SK-N-SH treated with all-trans-retinoic acid at 6 μM for 48 hours (cell line): ENCODE data around the gene KCNC4.

Source experiments
- ZFP3 ChIP-seq: fragments of 250-450 bp; sonication (Bioruptor Pico); IDR thresholded peaks from 2 replicates; pipeline ENCODE4 v1.5.0; 2020; ENCODE audit warnings: mild to moderate bottlenecking, moderate library complexity
- ZFP30 ChIP-seq: fragments of 450-650 bp; formaldehyde crosslinking; IDR thresholded peaks from 2 replicates; pipeline ENCODE4 v1.5.0; 2022; ENCODE audit warnings: mild to moderate bottlenecking, moderate library complexity
- ZNF565 ChIP-seq: fragments of 450-650 bp; formaldehyde crosslinking; conservative IDR thresholded peaks from 2 replicates; pipeline ENCODE4 v1.5.0; 2020; ENCODE audit warnings: low read depth, mild to moderate bottlenecking, moderate library complexity
- ZNF70 ChIP-seq: fragments of 450-650 bp; formaldehyde crosslinking; IDR thresholded peaks from 2 replicates; pipeline ENCODE4 v1.5.0; 2020; ENCODE audit warnings: mild to moderate bottlenecking, moderate library complexity
- TF ChIP-seq, protein P1 (sequence below): fragments of 250-450 bp; sonication (Bioruptor Pico); IDR thresholded peaks from 2 replicates; pipeline ENCODE4 v1.5.0; 2020; ENCODE audit warnings: mild to moderate bottlenecking, moderate library complexity
- TF ChIP-seq, protein P2 (sequence below): fragments of 250-450 bp; sonication (Bioruptor Pico); IDR thresholded peaks from 2 replicates; pipeline ENCODE4 v1.8.0; 2021; ENCODE audit warnings: low read depth, mild to moderate bottlenecking, moderate library complexity, borderline replicate concordance
- TF ChIP-seq, protein P3 (sequence below): fragments of 250-450 bp; sonication (Bioruptor Pico); IDR thresholded peaks from 2 replicates; pipeline ENCODE4 v1.8.0; 2020; ENCODE audit warnings: mild to moderate bottlenecking, moderate library complexity, borderline replicate concordance

DNA sequence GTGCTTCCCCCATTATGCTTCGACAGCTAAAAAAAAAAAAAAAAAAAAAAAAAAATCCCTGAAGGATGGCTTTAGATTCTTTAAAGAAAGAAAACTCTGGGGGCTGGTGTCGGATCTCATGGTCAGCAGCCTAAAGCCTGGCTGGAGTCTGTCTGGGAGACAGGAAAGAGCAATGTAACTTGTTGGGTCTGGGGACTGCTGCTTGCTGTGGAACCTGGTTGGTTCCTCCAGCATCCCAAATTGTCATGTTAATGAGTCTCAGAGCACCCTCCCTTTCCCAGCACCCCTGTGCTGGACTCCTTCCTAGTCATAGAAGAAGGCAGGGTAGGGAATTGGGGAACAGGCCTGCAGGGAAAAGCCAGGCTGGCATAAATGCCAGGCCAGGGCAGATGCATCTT is 3.0 kb downstream of the KCNC4 start:
- TF ChIP-seq ZNF565, result no peak
- no peak for TF ChIP-seq ZFP3
- no peak for TF ChIP-seq ZFP30 (CRISPR knock-in tag)
- TF ChIP-seq, protein P1, sequence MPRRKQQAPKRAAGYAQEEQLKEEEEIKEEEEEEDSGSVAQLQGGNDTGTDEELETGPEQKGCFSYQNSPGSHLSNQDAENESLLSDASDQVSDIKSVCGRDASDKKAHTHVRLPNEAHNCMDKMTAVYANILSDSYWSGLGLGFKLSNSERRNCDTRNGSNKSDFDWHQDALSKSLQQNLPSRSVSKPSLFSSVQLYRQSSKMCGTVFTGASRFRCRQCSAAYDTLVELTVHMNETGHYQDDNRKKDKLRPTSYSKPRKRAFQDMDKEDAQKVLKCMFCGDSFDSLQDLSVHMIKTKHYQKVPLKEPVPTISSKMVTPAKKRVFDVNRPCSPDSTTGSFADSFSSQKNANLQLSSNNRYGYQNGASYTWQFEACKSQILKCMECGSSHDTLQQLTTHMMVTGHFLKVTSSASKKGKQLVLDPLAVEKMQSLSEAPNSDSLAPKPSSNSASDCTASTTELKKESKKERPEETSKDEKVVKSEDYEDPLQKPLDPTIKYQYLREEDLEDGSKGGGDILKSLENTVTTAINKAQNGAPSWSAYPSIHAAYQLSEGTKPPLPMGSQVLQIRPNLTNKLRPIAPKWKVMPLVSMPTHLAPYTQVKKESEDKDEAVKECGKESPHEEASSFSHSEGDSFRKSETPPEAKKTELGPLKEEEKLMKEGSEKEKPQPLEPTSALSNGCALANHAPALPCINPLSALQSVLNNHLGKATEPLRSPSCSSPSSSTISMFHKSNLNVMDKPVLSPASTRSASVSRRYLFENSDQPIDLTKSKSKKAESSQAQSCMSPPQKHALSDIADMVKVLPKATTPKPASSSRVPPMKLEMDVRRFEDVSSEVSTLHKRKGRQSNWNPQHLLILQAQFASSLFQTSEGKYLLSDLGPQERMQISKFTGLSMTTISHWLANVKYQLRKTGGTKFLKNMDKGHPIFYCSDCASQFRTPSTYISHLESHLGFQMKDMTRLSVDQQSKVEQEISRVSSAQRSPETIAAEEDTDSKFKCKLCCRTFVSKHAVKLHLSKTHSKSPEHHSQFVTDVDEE (CRISPR knock-in tag), result no peak
- TF ChIP-seq ZNF70 (CRISPR knock-in tag), result no peak
- TF ChIP-seq, protein P2, sequence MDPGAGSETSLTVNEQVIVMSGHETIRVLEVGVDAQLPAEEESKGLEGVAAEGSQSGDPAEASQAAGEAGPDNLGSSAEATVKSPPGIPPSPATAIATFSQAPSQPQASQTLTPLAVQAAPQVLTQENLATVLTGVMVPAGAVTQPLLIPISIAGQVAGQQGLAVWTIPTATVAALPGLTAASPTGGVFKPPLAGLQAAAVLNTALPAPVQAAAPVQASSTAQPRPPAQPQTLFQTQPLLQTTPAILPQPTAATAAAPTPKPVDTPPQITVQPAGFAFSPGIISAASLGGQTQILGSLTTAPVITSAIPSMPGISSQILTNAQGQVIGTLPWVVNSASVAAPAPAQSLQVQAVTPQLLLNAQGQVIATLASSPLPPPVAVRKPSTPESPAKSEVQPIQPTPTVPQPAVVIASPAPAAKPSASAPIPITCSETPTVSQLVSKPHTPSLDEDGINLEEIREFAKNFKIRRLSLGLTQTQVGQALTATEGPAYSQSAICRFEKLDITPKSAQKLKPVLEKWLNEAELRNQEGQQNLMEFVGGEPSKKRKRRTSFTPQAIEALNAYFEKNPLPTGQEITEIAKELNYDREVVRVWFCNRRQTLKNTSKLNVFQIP (CRISPR knock-in tag), result no peak
- TF ChIP-seq, protein P3, sequence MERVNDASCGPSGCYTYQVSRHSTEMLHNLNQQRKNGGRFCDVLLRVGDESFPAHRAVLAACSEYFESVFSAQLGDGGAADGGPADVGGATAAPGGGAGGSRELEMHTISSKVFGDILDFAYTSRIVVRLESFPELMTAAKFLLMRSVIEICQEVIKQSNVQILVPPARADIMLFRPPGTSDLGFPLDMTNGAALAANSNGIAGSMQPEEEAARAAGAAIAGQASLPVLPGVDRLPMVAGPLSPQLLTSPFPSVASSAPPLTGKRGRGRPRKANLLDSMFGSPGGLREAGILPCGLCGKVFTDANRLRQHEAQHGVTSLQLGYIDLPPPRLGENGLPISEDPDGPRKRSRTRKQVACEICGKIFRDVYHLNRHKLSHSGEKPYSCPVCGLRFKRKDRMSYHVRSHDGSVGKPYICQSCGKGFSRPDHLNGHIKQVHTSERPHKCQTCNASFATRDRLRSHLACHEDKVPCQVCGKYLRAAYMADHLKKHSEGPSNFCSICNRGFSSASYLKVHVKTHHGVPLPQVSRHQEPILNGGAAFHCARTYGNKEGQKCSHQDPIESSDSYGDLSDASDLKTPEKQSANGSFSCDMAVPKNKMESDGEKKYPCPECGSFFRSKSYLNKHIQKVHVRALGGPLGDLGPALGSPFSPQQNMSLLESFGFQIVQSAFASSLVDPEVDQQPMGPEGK (CRISPR knock-in tag), result no peak
